ENCODE measurements around the gene GABBR2. TPM values are rescaled to one million over a fixed set of nuclear protein-coding genes. Genes with fewer than 3 reads are reported as not detected.

Gene GABBR2
- polyA plus RNA-seq, 1 of the 3 experiments (the other 2 are of a cell fraction) = not detected

DNA sequence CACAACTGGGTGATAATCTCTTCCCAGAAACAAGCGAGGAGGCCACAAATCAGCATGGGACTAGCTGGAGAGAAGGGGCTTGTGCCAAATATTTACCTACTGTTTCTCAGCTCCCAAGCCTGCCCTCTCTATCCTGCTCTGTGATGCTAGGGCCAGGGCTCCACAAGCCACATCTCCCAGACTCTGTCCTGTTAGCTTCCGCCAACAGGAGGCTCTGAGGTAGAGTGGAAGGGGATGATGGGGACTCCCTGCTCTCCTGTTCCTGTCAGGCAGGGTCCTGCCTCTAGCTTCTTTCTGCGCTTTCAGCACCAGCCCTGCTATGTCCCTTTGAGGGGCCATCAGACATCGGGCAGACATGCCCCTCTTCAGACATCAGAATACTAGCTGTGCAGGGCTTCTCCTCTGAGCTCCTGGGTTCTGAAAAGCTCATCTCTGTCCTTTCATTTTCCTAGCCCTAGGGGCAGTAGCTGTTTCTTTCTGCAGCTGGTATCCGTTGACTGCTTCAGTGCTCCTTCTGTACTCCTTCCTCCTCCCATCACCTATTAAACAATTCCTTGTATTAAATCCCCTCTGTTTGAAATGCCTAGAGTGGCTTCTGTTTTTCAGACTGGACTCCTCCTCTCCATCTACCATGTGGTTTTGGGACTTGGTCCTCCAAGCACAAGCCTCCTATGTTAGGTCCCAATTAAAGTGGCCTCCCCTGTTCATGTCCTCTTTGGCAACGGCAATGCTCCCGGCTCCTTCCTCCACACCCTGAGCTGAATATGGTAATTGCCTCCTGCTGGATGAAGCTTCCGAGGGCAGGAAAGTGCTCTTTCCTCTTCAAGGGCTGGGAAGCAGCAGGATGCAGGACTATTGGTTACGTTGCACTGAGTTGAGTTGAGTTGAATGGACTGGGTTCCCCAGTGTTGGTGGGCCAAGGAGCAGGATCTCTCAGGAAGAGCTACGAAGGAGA is 292.2 kb downstream of the GABBR2 start:
- WGBS (ENCODE audit: low lambda C conversion rate) = 24% methylated on average over 10 of the region's 10 CpGs

DNA sequence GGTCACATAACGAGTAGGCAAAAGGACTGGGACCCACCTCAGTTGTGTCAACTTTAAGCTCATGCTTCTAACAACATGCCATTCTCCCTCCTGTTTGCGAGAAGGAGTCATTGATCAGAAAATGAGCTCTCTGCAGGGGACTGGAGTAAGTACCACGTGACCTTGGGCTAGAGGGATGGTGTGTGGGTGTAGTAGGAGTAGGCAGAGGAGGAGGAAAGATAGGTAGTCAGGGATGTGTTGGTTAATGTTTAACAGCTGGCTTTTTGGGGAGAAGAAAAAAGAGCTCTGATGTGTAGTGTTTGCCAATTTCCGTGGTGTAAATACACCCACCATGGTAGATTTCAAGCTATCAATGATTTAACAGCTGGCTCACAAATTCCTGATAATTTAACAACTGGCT is 293.0 kb downstream of the GABBR2 start:
- ChIA-PET CTCF (interaction anchor here (1.0 kb wide), 1 partner anchor 55 kb away, joined by 3 read pairs; no protein-coding TSS in a partner anchor), POLR2A (no interaction called here)
- Histone ChIP-seq H4K20me1 (ENCODE audit: insufficient read depth) (no peaks in the 10 kb centered on the region), H2AFZ (ENCODE audit: low read depth) (no peak overlapping the region), H3K4me2 (no peak overlapping the region), H3K4me1 (ENCODE audit: control insufficient read depth in 1 of 2, insufficient read depth in 2 of 2, low read depth in 1 of 2, low read length in 1 of 2) (no peaks in the 10 kb centered on the region; a peak in 1 of 4 replicates), H3K9me3 (no peaks in the 10 kb centered on the region), H3K27ac (ENCODE audit: low read depth in 2 of 2, low read length in 1 of 2) (no peak overlapping the region), H3K9me2 (no peaks in the 10 kb centered on the region), H3K27me3 (ENCODE audit: insufficient read depth) (peaks cover 10% of the 10 kb centered on the region; the same call in 1 of the 2 replicates), H3K79me2 (ENCODE audit: insufficient read depth) (no peaks in the 10 kb centered on the region), H3K9ac (no peak overlapping the region), H3K4me3 (ENCODE audit: low read depth in 2 of 2, low read length in 1 of 2) (no peak overlapping the region), H3F3A (replicated peaks; ENCODE audit: insufficient read depth) (peaks cover 2% of the 10 kb centered on the region), H3K36me3 (replicated peaks in 1 of 2; ENCODE audit: control insufficient read depth in 1 of 2, insufficient read depth in 2 of 2, low read length in 1 of 2) (no peaks in the 10 kb centered on the region)
- TF ChIP-seq ELF1 (IDR thresholded peaks at IDR 0.05) (no peak), NFIC (IDR thresholded peaks at IDR 0.05; ENCODE audit: borderline replicate concordance) (no peak), SIN3A (IDR thresholded peaks at IDR 0.05; ENCODE audit: borderline replicate concordance, low read depth, low read length) (no peak), FOSL2 (IDR thresholded peaks at IDR 0.05; ENCODE audit: borderline replicate concordance, low read depth) (no peak), RFX5 (IDR thresholded peaks at IDR 0.05; ENCODE audit: low read length) (no peak), EP300 (IDR thresholded peaks at IDR 0.05; ENCODE audit: borderline replicate concordance in 1 of 2, low read depth in 1 of 2, low read length in 1 of 2) (no peak), RCOR1 (IDR thresholded peaks at IDR 0.05; ENCODE audit: low read length) (no peak)
- TF ChIP-seq, protein P1, sequence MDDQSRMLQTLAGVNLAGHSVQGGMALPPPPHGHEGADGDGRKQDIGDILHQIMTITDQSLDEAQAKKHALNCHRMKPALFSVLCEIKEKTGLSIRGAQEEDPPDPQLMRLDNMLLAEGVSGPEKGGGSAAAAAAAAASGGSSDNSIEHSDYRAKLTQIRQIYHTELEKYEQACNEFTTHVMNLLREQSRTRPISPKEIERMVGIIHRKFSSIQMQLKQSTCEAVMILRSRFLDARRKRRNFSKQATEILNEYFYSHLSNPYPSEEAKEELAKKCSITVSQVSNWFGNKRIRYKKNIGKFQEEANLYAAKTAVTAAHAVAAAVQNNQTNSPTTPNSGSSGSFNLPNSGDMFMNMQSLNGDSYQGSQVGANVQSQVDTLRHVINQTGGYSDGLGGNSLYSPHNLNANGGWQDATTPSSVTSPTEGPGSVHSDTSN (IDR thresholded peaks at IDR 0.05) = no peak
- TF ChIP-seq, protein P2, sequence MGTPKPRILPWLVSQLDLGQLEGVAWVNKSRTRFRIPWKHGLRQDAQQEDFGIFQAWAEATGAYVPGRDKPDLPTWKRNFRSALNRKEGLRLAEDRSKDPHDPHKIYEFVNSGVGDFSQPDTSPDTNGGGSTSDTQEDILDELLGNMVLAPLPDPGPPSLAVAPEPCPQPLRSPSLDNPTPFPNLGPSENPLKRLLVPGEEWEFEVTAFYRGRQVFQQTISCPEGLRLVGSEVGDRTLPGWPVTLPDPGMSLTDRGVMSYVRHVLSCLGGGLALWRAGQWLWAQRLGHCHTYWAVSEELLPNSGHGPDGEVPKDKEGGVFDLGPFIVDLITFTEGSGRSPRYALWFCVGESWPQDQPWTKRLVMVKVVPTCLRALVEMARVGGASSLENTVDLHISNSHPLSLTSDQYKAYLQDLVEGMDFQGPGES (IDR thresholded peaks at IDR 0.05; ENCODE audit: low read depth, low read length) = no peak
- TF ChIP-seq, protein P3, sequence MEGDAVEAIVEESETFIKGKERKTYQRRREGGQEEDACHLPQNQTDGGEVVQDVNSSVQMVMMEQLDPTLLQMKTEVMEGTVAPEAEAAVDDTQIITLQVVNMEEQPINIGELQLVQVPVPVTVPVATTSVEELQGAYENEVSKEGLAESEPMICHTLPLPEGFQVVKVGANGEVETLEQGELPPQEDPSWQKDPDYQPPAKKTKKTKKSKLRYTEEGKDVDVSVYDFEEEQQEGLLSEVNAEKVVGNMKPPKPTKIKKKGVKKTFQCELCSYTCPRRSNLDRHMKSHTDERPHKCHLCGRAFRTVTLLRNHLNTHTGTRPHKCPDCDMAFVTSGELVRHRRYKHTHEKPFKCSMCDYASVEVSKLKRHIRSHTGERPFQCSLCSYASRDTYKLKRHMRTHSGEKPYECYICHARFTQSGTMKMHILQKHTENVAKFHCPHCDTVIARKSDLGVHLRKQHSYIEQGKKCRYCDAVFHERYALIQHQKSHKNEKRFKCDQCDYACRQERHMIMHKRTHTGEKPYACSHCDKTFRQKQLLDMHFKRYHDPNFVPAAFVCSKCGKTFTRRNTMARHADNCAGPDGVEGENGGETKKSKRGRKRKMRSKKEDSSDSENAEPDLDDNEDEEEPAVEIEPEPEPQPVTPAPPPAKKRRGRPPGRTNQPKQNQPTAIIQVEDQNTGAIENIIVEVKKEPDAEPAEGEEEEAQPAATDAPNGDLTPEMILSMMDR (IDR thresholded peaks at IDR 0.05) = no peak
- TF ChIP-seq, protein P4, sequence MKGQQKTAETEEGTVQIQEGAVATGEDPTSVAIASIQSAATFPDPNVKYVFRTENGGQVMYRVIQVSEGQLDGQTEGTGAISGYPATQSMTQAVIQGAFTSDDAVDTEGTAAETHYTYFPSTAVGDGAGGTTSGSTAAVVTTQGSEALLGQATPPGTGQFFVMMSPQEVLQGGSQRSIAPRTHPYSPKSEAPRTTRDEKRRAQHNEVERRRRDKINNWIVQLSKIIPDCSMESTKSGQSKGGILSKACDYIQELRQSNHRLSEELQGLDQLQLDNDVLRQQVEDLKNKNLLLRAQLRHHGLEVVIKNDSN (IDR thresholded peaks at IDR 0.05; ENCODE audit: borderline replicate concordance, low read depth) = no peak
- 11% methylated on average over 4 of the region's 4 CpGs for WGBS (ENCODE audit: low lambda C conversion rate)
- DNase-seq = no peak

More for the DNA sequence above, 292.2 kb downstream of the GABBR2 start:
- H2AFZ ChIP-seq (ENCODE audit: low read depth) = no peak overlapping the region
- TF ChIP-seq, protein P5, sequence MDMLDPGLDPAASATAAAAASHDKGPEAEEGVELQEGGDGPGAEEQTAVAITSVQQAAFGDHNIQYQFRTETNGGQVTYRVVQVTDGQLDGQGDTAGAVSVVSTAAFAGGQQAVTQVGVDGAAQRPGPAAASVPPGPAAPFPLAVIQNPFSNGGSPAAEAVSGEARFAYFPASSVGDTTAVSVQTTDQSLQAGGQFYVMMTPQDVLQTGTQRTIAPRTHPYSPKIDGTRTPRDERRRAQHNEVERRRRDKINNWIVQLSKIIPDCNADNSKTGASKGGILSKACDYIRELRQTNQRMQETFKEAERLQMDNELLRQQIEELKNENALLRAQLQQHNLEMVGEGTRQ (IDR thresholded peaks at IDR 0.05; ENCODE audit: borderline replicate concordance, low read depth, low read length) = no peak
- no peak for TF ChIP-seq YY1 (IDR thresholded peaks at IDR 0.05; ENCODE audit: low read depth)
- no peak for TF ChIP-seq NFIC (IDR thresholded peaks at IDR 0.05; ENCODE audit: borderline replicate concordance)
- TF ChIP-seq, protein P3 (IDR thresholded peaks at IDR 0.05) = no peak
- TF ChIP-seq RAD21 (IDR thresholded peaks at IDR 0.05; ENCODE audit: low read length) = no peak
- TF ChIP-seq CHD2 (IDR thresholded peaks at IDR 0.05; ENCODE audit: low read length, partially characterized antibody) = no peak
- no peaks in the 10 kb centered on the region; a peak in 1 of 4 replicates for H3K4me1 ChIP-seq (ENCODE audit: control insufficient read depth in 1 of 2, insufficient read depth in 2 of 2, low read depth in 1 of 2, low read length in 1 of 2)
- no peak for DNase-seq
- no peaks in the 10 kb centered on the region for H3K79me2 ChIP-seq (ENCODE audit: insufficient read depth)
- ChIA-PET CTCF (interaction anchor here (1.0 kb wide), 1 partner anchor 55 kb away, joined by 3 read pairs; no protein-coding TSS in a partner anchor), POLR2A (interaction anchor here (0.6 kb wide), 1 partner anchor 15 kb away, joined by 4 read pairs; no protein-coding TSS in a partner anchor)
- H3K36me3 ChIP-seq (replicated peaks in 1 of 2; ENCODE audit: control insufficient read depth in 1 of 2, insufficient read depth in 2 of 2, low read length in 1 of 2) = no peaks in the 10 kb centered on the region
- no peaks in the 10 kb centered on the region for H3K9me3 ChIP-seq
- peaks cover 10% of the 10 kb centered on the region; the same call in 1 of the 2 replicates for H3K27me3 ChIP-seq (ENCODE audit: insufficient read depth)
- H3K27ac ChIP-seq (ENCODE audit: low read depth in 2 of 2, low read length in 1 of 2) = no peak overlapping the region
- H3K4me3 ChIP-seq (ENCODE audit: low read depth in 2 of 2, low read length in 1 of 2) = no peak overlapping the region
- no peak overlapping the region for H3K4me2 ChIP-seq
- no peaks in the 10 kb centered on the region for H4K20me1 ChIP-seq (ENCODE audit: insufficient read depth)
- H3K9ac ChIP-seq = no peak overlapping the region
- no peaks in the 10 kb centered on the region for H3K9me2 ChIP-seq
- H3F3A ChIP-seq (replicated peaks; ENCODE audit: insufficient read depth) = no peaks in the 10 kb centered on the region
